ENCODE measurements around the gene ZMIZ1. TPM values are rescaled to one million over a fixed set of nuclear protein-coding genes. Genes with fewer than 3 reads are reported as not detected.

ZMIZ1 gene
- total and polyA plus RNA-seq, 2 donors from 2014 or later, result 14.2 to 97.6 TPM

DNA sequence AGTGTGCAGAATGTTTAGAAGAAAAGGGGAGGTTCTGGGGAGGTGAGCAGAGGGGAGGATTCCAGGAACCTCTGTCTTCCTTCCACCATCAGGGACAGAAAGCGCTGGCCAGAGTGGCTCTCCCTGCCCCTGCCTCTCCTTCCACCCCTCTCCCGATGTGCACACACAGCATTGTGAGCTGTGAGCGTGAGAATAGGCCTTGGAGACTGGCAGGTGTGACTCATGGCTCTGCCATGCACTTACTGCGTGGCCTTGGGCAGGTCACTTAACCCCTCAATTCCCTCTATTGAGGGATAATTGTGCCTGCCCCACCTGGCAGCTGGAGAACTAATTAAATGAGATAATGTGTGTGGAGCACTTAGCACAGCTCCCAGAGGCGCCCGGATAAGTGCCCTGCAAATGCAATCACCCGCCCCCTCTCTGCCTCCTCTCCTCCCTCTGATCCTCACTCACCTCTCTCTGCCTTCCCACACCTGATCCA, 115.4 kb downstream of the ZMIZ1 start:
- Histone ChIP-seq H3K27ac (ENCODE audit: low read depth in 2 of 2, low read length in 2 of 2) (peak overlapping the region; percentile 78 to 95), H3K9ac (ENCODE audit: low read length in 3 of 3) (peak overlapping the region in 1 of 3 donors; percentile 70), H3K4me1 (ENCODE audit: control insufficient read depth in 2 of 3, insufficient read depth in 2 of 3, low read depth in 1 of 3, low read length in 3 of 3) (peaks cover 17 to 97% (median 86%) of the 10 kb centered on the region in 3 donors), H3K9me3 (ENCODE audit: control insufficient read depth in 2 of 3, insufficient read depth in 1 of 3, low read length in 3 of 3) (no peaks in the 10 kb centered on the region), H3K36me3 (ENCODE audit: control insufficient read depth in 2 of 3, insufficient read depth in 3 of 3, low read length in 3 of 3) (no peaks in the 10 kb centered on the region), H3K4me3 (ENCODE audit: low read length in 3 of 3) (no peak overlapping the region), H3K27me3 (ENCODE audit: control insufficient read depth, insufficient read depth, low read length) (no peaks in the 10 kb centered on the region)
- DNase-seq, result peak in 4 of 5 donors; percentile 70 to 85 (median 76)
- no peak for FAIRE-seq
- TF ChIP-seq, protein P1, sequence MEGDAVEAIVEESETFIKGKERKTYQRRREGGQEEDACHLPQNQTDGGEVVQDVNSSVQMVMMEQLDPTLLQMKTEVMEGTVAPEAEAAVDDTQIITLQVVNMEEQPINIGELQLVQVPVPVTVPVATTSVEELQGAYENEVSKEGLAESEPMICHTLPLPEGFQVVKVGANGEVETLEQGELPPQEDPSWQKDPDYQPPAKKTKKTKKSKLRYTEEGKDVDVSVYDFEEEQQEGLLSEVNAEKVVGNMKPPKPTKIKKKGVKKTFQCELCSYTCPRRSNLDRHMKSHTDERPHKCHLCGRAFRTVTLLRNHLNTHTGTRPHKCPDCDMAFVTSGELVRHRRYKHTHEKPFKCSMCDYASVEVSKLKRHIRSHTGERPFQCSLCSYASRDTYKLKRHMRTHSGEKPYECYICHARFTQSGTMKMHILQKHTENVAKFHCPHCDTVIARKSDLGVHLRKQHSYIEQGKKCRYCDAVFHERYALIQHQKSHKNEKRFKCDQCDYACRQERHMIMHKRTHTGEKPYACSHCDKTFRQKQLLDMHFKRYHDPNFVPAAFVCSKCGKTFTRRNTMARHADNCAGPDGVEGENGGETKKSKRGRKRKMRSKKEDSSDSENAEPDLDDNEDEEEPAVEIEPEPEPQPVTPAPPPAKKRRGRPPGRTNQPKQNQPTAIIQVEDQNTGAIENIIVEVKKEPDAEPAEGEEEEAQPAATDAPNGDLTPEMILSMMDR (IDR thresholded peaks at IDR 0.05; ENCODE audit: borderline replicate concordance, extremely low read depth, insufficient read depth), result no peak
- intact Hi-C loops (cut with DNase I), result no loop called here

GRCh38 chr10:79184657-79185056, 115.9 kb downstream of the ZMIZ1 start:
- TF ChIP-seq, protein P1 (IDR thresholded peaks at IDR 0.05; ENCODE audit: borderline replicate concordance, extremely low read depth, insufficient read depth), result no peak
- Histone ChIP-seq H3K36me3 (ENCODE audit: control insufficient read depth in 2 of 3, insufficient read depth in 3 of 3, low read length in 3 of 3) (no peaks in the 10 kb centered on the region), H3K4me3 (ENCODE audit: low read length in 3 of 3) (no peak overlapping the region), H3K27me3 (ENCODE audit: control insufficient read depth, insufficient read depth, low read length) (no peaks in the 10 kb centered on the region), H3K9me3 (ENCODE audit: control insufficient read depth in 2 of 3, insufficient read depth in 1 of 3, low read length in 3 of 3) (no peaks in the 10 kb centered on the region), H3K9ac (ENCODE audit: low read length in 3 of 3) (peak overlapping the region in 1 of 3 donors; percentile 70), H3K27ac (ENCODE audit: low read depth in 2 of 2, low read length in 2 of 2) (peak overlapping the region; percentile 78 to 95), H3K4me1 (ENCODE audit: control insufficient read depth in 2 of 3, insufficient read depth in 2 of 3, low read depth in 1 of 3, low read length in 3 of 3) (peaks cover 17 to 97% (median 86%) of the 10 kb centered on the region in 3 donors)
- peak in 1 of 5 donors; percentile 53 for DNase-seq
- intact Hi-C loops (cut with DNase I), result no loop called here
- no peak for FAIRE-seq

- peak overlapping the region in 2 of 3 donors; percentile 8 to 70 for H3K9ac ChIP-seq (ENCODE audit: low read length in 3 of 3)
- intact Hi-C loops (cut with DNase I), result no loop called here
- H3K9me3 ChIP-seq (ENCODE audit: control insufficient read depth in 2 of 3, insufficient read depth in 1 of 3, low read length in 3 of 3), result no peaks in the 10 kb centered on the region
- peaks cover 17 to 93% (median 88%) of the 10 kb centered on the region in 3 donors for H3K4me1 ChIP-seq (ENCODE audit: control insufficient read depth in 2 of 3, insufficient read depth in 2 of 3, low read depth in 1 of 3, low read length in 3 of 3)
- TF ChIP-seq, protein P1 (IDR thresholded peaks at IDR 0.05; ENCODE audit: borderline replicate concordance, extremely low read depth, insufficient read depth), result no peak
- peak overlapping the region; percentile 78 to 95 for H3K27ac ChIP-seq (ENCODE audit: low read depth in 2 of 2, low read length in 2 of 2)
- no peak overlapping the region for H3K4me3 ChIP-seq (ENCODE audit: low read length in 3 of 3)
- no peaks in the 10 kb centered on the region for H3K27me3 ChIP-seq (ENCODE audit: control insufficient read depth, insufficient read depth, low read length)
- H3K36me3 ChIP-seq (ENCODE audit: control insufficient read depth in 2 of 3, insufficient read depth in 3 of 3, low read length in 3 of 3), result no peaks in the 10 kb centered on the region
- FAIRE-seq (no peak), DNase-seq (peak in 3 of 5 donors; percentile 72 to 90 (median 87))
Observed at GRCh38 chr10:79185067-79185774, 116.5 kb downstream of the ZMIZ1 start.

Measured in kidney (tissue), 14 donors.